GM12878 (cell line): ENCODE data around the gene LIFR. TPM values are rescaled to one million over a fixed set of nuclear protein-coding genes. Genes with fewer than 3 reads are reported as not detected.

Source experiments
- ATAC-seq: fragments of 200-7000 bp; cut with Tn5 transposase; 3 replicates; pipeline ENCODE4 v1.9.1; 2020; ENCODE audit warnings: mild to moderate bottlenecking, moderate library complexity
- BruUV-seq: library from RNA; stranded (reverse); fragments of 400-500 nt; replicated peaks from 2 replicates; lab custom pipeline; 2021; lab: Mats Ljungman, UMichigan
- CTCF ChIA-PET: fragments of 300-600 bp; sonication (Branson Sonifier 250); formaldehyde crosslinking; extraction: SDS; loops from one replicate; lab custom pipeline; 2021; ENCODE audit warnings: inconsistent platforms; lab: Yijun Ruan, JAX
- POLR2A ChIA-PET: fragments of 350-600 bp; formaldehyde crosslinking; extraction: SDS; loops from one replicate; lab custom pipeline; 2021; ENCODE audit warnings: inconsistent platforms; lab: Charles Lee
- RAD21 ChIA-PET: fragments of 300-600 bp; sonication (Branson Sonifier 250); formaldehyde crosslinking; loops from one replicate; lab custom pipeline; 2023; ENCODE audit warnings: antibody characterized with exemption; ENCODE audit not compliant: unreplicated experiment; lab: Charles Lee
- SMC1A ChIA-PET: fragments of 300-600 bp; sonication (Branson Sonifier 250); formaldehyde crosslinking; loops from one replicate; lab custom pipeline; 2023; ENCODE audit not compliant: unreplicated experiment, uncharacterized antibody; lab: Charles Lee
- DNase-seq: peaks from one replicate; pipeline ENCODE4 v3.0.0-alpha.2; 2011; ENCODE audit warnings: low read depth, low spot score
- FAIRE-seq: peaks from 3 replicates; lab custom pipeline; 2011; peaks lifted over from hg19 to GRCh38; lab: Jason Lieb, UNC
- H2AFZ ChIP-seq: 2 replicates; pipeline ENCODE4 v1.6.0; 2011; ENCODE audit warnings: low read depth, low read length, control low read depth; ENCODE audit not compliant: control insufficient read depth
- H3K27ac ChIP-seq: 2 replicates; pipeline ENCODE4 v1.5.1; 2011; ENCODE audit warnings: control low read depth; ENCODE audit not compliant: control insufficient read depth, insufficient read depth
- H3K27me3 ChIP-seq, 2 experiments: replicated peaks in 1 of 2; 2 replicates each; pipeline versions ENCODE4 v1.6.0 to v1.6.1; 2011; ENCODE audit warnings: low read length in 1 of 2; ENCODE audit not compliant: control insufficient read depth in 2 of 2, insufficient read depth in 2 of 2
- H3K36me3 ChIP-seq, 2 experiments: 2 replicates each; pipeline ENCODE4 v1.5.1; 2011; ENCODE audit warnings: low read length in 1 of 2; ENCODE audit not compliant: control insufficient read depth in 2 of 2, insufficient read depth in 2 of 2
- H3K4me1 ChIP-seq: 2 replicates; pipeline ENCODE4 v1.6.1; 2011; ENCODE audit warnings: mild to moderate bottlenecking, low read length, moderate library complexity, mixed read lengths; ENCODE audit not compliant: control insufficient read depth, insufficient read depth
- H3K4me2 ChIP-seq: 2 replicates; pipeline ENCODE4 v1.6.0; 2011; ENCODE audit warnings: control low read depth; ENCODE audit not compliant: control insufficient read depth, insufficient read depth
- H3K4me3 ChIP-seq: fragments of 200-600 bp; sonication (generic); 2 replicates; pipeline ENCODE4 v1.5.1; 2016
- H3K79me2 ChIP-seq: 2 replicates; pipeline ENCODE4 v1.6.0; 2011; ENCODE audit warnings: low read length; ENCODE audit not compliant: control insufficient read depth, insufficient read depth
- H3K9ac ChIP-seq: 2 replicates; pipeline ENCODE4 v1.8.0; 2011; ENCODE audit warnings: low read length, control low read depth, mixed read lengths; ENCODE audit not compliant: control insufficient read depth, insufficient read depth
- H3K9me3 ChIP-seq: replicated peaks from 3 replicates; pipeline ENCODE4 v1.5.1; 2011; ENCODE audit warnings: mild to moderate bottlenecking, low read length; ENCODE audit not compliant: control insufficient read depth, insufficient read depth
- H4K20me1 ChIP-seq: 2 replicates; pipeline ENCODE4 v1.6.0; 2011; ENCODE audit not compliant: control insufficient read depth, insufficient read depth
- CHD2 ChIP-seq: IDR thresholded peaks from 2 replicates; pipeline ENCODE4 v1.6.1; 2011; ENCODE audit warnings: low read depth, low read length, improper control_type of control experiment, borderline replicate concordance
- RUNX3 ChIP-seq: IDR thresholded peaks from 2 replicates; pipeline ENCODE4 v1.6.1; 2012; ENCODE audit warnings: low read length, inconsistent platforms
- SIN3A ChIP-seq: IDR thresholded peaks from 2 replicates; pipeline ENCODE4 v1.6.1; 2012; ENCODE audit warnings: low read depth, low read length, improper control_type of control experiment
- SUPT20H ChIP-seq: IDR thresholded peaks from 2 replicates; pipeline ENCODE4 v1.6.1; 2011; ENCODE audit warnings: low read depth, mild to moderate bottlenecking, low read length, moderate library complexity, borderline replicate concordance; ENCODE audit not compliant: control insufficient read depth
- TCF12 ChIP-seq: IDR thresholded peaks from 2 replicates; pipeline ENCODE4 v1.6.1; 2011; ENCODE audit warnings: low read depth, mild to moderate bottlenecking, low read length
- YBX1 ChIP-seq: fragments of 450-650 bp; IDR thresholded peaks from 2 replicates; pipeline ENCODE4 v1.6.1; 2016; ENCODE audit warnings: antibody characterized with exemption
- ZNF217 ChIP-seq: fragments of 450-650 bp; IDR thresholded peaks from 2 replicates; pipeline ENCODE4 v1.6.1; 2017; ENCODE audit warnings: antibody characterized with exemption, mild to moderate bottlenecking
- WGBS: methylation state at CpG from one replicate; pipeline ENCODE4 v1.1.6; 2016; ENCODE audit warnings: low lambda C conversion rate; ENCODE audit not compliant: insufficient replicate concordance, insufficient coverage; ENCODE audit errors: missing lambda C conversion rate; 5-methylcytosine and 5-hydroxymethylcytosine counted together
- in situ Hi-C: fragments of 300-500 bp; cut with MboI; formaldehyde crosslinking; loops from 9 replicates; pipeline ENCODE4 v1.14.3; 2018; ENCODE audit warnings: mixed read lengths
- intact Hi-C: fragments of 100-400 bp; cut with micrococcal nuclease; formaldehyde crosslinking; loops from one replicate; pipeline ENCODE4 v1.14.2; 2022; ENCODE audit not compliant: unreplicated experiment
- polyA plus RNA-seq, 11 experiments: library from polyadenylated mRNA; depleted of rRNA in 4 of 11; unstranded in 6 of 11; stranded (reverse) in 5 of 11; fragments of >200 nt; fragmentation: Nextera tagmentation in 4 of 11; fragmentation: Illumina TruSeq in 1 of 11; extraction: Ambion mirVana in 4 of 11; extraction: Trizol in 1 of 11; gene quantifications; 1 replicate in 1 of 11; 2 replicates in 10 of 11; pipeline versions ENCODE4 v1.2.1 to v1.2.3, GENCODE V29; 2011 to 2016; ENCODE audit warnings: inconsistent platforms in 2 of 11, missing spikeins in 2 of 11, low read depth in 1 of 11
- total RNA-seq, 4 experiments: library from RNA; depleted of rRNA in 3 of 4; stranded (reverse); fragments of >200 nt in 3 of 4; fragmentation: Illumina TruSeq in 1 of 4; extraction: Trizol in 1 of 4; gene quantifications; 2 replicates each; pipeline versions ENCODE4 v1.2.1 to v1.2.3, GENCODE V29; 2013 to 2021
- TF ChIP-seq, protein P1 (sequence below): fragments of 450-650 bp; IDR thresholded peaks from 2 replicates; pipeline ENCODE4 v1.6.1; 2016; ENCODE audit warnings: mild to moderate bottlenecking
- TF ChIP-seq, protein P2 (sequence below): fragments of 450-650 bp; IDR thresholded peaks from 2 replicates; pipeline ENCODE4 v1.6.1; 2017; ENCODE audit warnings: mild to moderate bottlenecking, low read depth, inconsistent platforms; ENCODE audit not compliant: poor library complexity, severe bottlenecking

Gene LIFR
- total and polyA plus RNA-seq, 10 of the 15 experiments (the other 5 are each of a cell fraction or from before 2014, with no cell fraction given): 0.10 TPM; not detected in 9

- WGBS: 27% methylated on average over 7 of the region's 7 CpGs
- ChIA-PET CTCF (no interaction called here), POLR2A (no interaction called here), SMC1A (interaction anchor here (1.1 to 1.3 kb wide), 2 partner anchors 10 to 21 kb away, joined by 3 to 4 read pairs; no protein-coding TSS in a partner anchor), RAD21 (no interaction called here)
- in situ Hi-C loops (no loop called here), intact Hi-C loops (no loop called here)
- Histone ChIP-seq H3K9ac (no peak overlapping the region), H3K79me2 (no peaks in the 10 kb centered on the region), H3K4me3 (no peak overlapping the region), H3K27ac (no peak overlapping the region), H3K27me3 (peaks cover 0 to 8% of the 10 kb centered on the region in 2 experiments; a peak in 1 of 4 replicates), H3K4me2 (no peak overlapping the region), H4K20me1 (no peaks in the 10 kb centered on the region; the same call in 1 of the 2 replicates), H3K36me3 (no peaks in the 10 kb centered on the region), H3K9me3 (peaks cover 2% of the 10 kb centered on the region; the same call in 2 of the 3 replicates), H3K4me1 (no peaks in the 10 kb centered on the region), H2AFZ (no peak overlapping the region)
- no peak for ATAC-seq
- TF ChIP-seq ZNF217: no peak
- no peak for TF ChIP-seq TCF12
- TF ChIP-seq, protein P1, sequence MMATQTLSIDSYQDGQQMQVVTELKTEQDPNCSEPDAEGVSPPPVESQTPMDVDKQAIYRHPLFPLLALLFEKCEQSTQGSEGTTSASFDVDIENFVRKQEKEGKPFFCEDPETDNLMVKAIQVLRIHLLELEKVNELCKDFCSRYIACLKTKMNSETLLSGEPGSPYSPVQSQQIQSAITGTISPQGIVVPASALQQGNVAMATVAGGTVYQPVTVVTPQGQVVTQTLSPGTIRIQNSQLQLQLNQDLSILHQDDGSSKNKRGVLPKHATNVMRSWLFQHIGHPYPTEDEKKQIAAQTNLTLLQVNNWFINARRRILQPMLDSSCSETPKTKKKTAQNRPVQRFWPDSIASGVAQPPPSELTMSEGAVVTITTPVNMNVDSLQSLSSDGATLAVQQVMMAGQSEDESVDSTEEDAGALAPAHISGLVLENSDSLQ: no peak
- TF ChIP-seq SIN3A: no peak
- no peak for TF ChIP-seq CHD2
- TF ChIP-seq RUNX3: no peak
- TF ChIP-seq YBX1: no peak
- no peak for TF ChIP-seq SUPT20H
- TF ChIP-seq, protein P2, sequence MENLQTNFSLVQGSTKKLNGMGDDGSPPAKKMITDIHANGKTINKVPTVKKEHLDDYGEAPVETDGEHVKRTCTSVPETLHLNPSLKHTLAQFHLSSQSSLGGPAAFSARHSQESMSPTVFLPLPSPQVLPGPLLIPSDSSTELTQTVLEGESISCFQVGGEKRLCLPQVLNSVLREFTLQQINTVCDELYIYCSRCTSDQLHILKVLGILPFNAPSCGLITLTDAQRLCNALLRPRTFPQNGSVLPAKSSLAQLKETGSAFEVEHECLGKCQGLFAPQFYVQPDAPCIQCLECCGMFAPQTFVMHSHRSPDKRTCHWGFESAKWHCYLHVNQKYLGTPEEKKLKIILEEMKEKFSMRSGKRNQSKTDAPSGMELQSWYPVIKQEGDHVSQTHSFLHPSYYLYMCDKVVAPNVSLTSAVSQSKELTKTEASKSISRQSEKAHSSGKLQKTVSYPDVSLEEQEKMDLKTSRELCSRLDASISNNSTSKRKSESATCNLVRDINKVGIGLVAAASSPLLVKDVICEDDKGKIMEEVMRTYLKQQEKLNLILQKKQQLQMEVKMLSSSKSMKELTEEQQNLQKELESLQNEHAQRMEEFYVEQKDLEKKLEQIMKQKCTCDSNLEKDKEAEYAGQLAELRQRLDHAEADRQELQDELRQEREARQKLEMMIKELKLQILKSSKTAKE: no peak
- BruUV-seq: no TSS peak
- no peak for FAIRE-seq
- DNase-seq: no peak
Measured at GRCh38 chr5:38462976-38463633, 93.3 kb downstream of the LIFR start.
